Measurements from ENCODE around the gene C1QTNF12. TPM values are rescaled to one million over a fixed set of nuclear protein-coding genes. Genes with fewer than 3 reads are reported as not detected.
A peak's percentile ranks its signal among the peaks of the same experiment; 100 is the strongest.

Gene C1QTNF12
- total and polyA plus RNA-seq, 2 of the 8 experiments (the other 6 are each of a cell fraction or from before 2014, with no cell fraction given) = 2.1 to 3.7 TPM

- POLR2A ChIA-PET (ENCODE audit: partially characterized antibody) = interaction anchor here (0.8 to 0.9 kb wide), 2 partner anchors 24 to 35 kb away, joined by 3 read pairs; no protein-coding TSS in a partner anchor
Observed at GRCh38 chr1:1206376-1206965, 40.1 kb downstream of the C1QTNF12 start, which contains the start of gene TNFRSF18. Gene TNFRSF18 (minus strand): TSS chr1:1206592. CDS start chr1:1206571, 21 bp downstream.

More at GRCh38 chr1:1206376-1206965, 40.1 kb downstream of the C1QTNF12 start, which contains the start of gene TNFRSF18:
- Histone ChIP-seq H4K20me1 (replicated peaks in 1 of 2; ENCODE audit: control insufficient read depth in 1 of 2, insufficient read depth in 2 of 2, low read length in 2 of 2) (no peaks in the 10 kb centered on the region), H2BK12ac (ENCODE audit: low read depth, low read length) (peak within 1 kb of the TSS; percentile 50; the same call in 1 of the 2 replicates), H3K23ac (ENCODE audit: insufficient read length) (no peak within 1 kb of the TSS), H3K79me2 (ENCODE audit: control insufficient read depth in 1 of 2, insufficient read depth in 2 of 2, low read length in 2 of 2) (no peaks in the 10 kb centered on the region), H3K27ac (ENCODE audit: low read depth, low read length) (no peak within 1 kb of the TSS), H2BK15ac (ENCODE audit: low read length) (no peak within 1 kb of the TSS; the same call in 1 of the 2 replicates), H3K9me3 (ENCODE audit: insufficient read depth in 2 of 2, low read depth in 1 of 2, low read length in 1 of 2) (no peaks in the 10 kb centered on the region), H3K27me3 (replicated peaks in 1 of 4; ENCODE audit: control insufficient read depth in 3 of 4, extremely low read depth in 1 of 4, insufficient read depth in 3 of 4, low read length in 3 of 4) (peaks cover under 1 to 19% (median 15%) of the 10 kb centered on the region in 4 experiments), H3K4me1 (replicated peaks in 1 of 4; ENCODE audit: control insufficient read depth in 3 of 4, insufficient read depth in 4 of 4, low read length in 3 of 4) (peaks cover 0 to 13% (median 5%) of the 10 kb centered on the region in 4 experiments; a peak in 6 of 7 replicates), H3K9ac (replicated peaks in 1 of 4; ENCODE audit: extremely low read depth in 1 of 4, low read depth in 3 of 4, low read length in 3 of 4) (no peak within 1 kb of the TSS), H2BK120ac (replicated peaks; ENCODE audit: low read depth, low read length) (no peak within 1 kb of the TSS), H2BK20ac (ENCODE audit: low read length) (no peak within 1 kb of the TSS), H3K36me3 (ENCODE audit: control insufficient read depth in 2 of 4, insufficient read depth in 4 of 4, low read length in 3 of 4) (no peaks in the 10 kb centered on the region), H4K8ac (ENCODE audit: extremely low read depth, insufficient read depth, low read length) (peak within 1 kb of the TSS; percentile 85), H3K14ac (ENCODE audit: insufficient read length) (no peak within 1 kb of the TSS), H4K91ac (replicated peaks; ENCODE audit: insufficient read length, low read length) (no peak within 1 kb of the TSS), H3K4me2 (ENCODE audit: insufficient read depth in 1 of 2, low read depth in 2 of 2, low read length in 2 of 2) (peak within 1 kb of the TSS; percentile 67 to 92), H2BK5ac (ENCODE audit: low read depth, low read length) (no peak within 1 kb of the TSS; the same call in 1 of the 2 replicates), H3K18ac (ENCODE audit: extremely low read depth, low read length) (peak within 1 kb of the TSS; percentile 48; the same call in 1 of the 2 replicates), H3K56ac (replicated peaks; ENCODE audit: insufficient read length, low read depth, low read length) (peak within 1 kb of the TSS; percentile 59), H3K23me2 (ENCODE audit: low read depth, low read length) (peaks cover 8% of the 10 kb centered on the region; the same call in 1 of the 2 replicates), H2AFZ (ENCODE audit: low read length) (no peak within 1 kb of the TSS), H4K5ac (ENCODE audit: insufficient read length, low read depth, low read length) (no peak within 1 kb of the TSS), H2AK5ac (ENCODE audit: low read depth, low read length) (peak within 1 kb of the TSS; percentile 19; the same call in 1 of the 2 replicates), H3K79me1 (ENCODE audit: low read depth, low read length) (no peaks in the 10 kb centered on the region), H3K4ac (replicated peaks; ENCODE audit: insufficient read length, low read depth, low read length) (peak within 1 kb of the TSS; percentile 85), H3K4me3 (ENCODE audit: extremely low read depth in 1 of 4, insufficient read depth in 2 of 4, low read depth in 3 of 4, low read length in 4 of 4) (peak within 1 kb of the TSS; percentile 27 to 58 (median 36); a peak in 7 of 8 replicates)
- no peak for FAIRE-seq
- CTCF ChIA-PET (ENCODE audit: partially characterized antibody) = interaction anchor here (0.8 to 1.9 kb wide), 11 partner anchors 19 to 144 kb away, joined by 3 to 6 read pairs (median 3); no protein-coding TSS in a partner anchor
- WGBS, 2 experiments (ENCODE audit: extremely low coverage in 1 of 2, insufficient coverage in 1 of 2, insufficient read length in 1 of 2, insufficient replicate concordance in 2 of 2, low coverage in 1 of 2, low lambda C conversion rate in 2 of 2, missing lambda C conversion rate in 1 of 2) = 15% methylated on average over 45 of the region's 49 CpGs; no CpG with 5 or more reads in 1 of the 2 experiments
- peak in 1 of 2 experiments; percentile 10 for DNase-seq (ENCODE audit: low read depth in 1 of 2, low spot score in 2 of 2)
- no peak for TF ChIP-seq CREB1 (IDR thresholded peaks at IDR 0.05)
